Adrenal gland (tissue), 12 donors: ENCODE measurements around the gene ARL15. TPM values are rescaled to one million over a fixed set of nuclear protein-coding genes. Genes with fewer than 3 reads are reported as not detected.

ENCODE experiments used
- DNase-seq, 7 donors: peaks; one replicate each; pipeline ENCODE4 v3.0.0-alpha.2; 2019 to 2020
- H3K27ac ChIP-seq, 5 donors: fragments of 200-600 bp; sonication (generic) in 4 of 5; 1 replicate in 3 of 5; 2 replicates in 2 of 5; pipeline versions ENCODE4 v1.5.1 to v1.8.0; 2016 to 2020; ENCODE audit warnings: mild to moderate bottlenecking in 1 of 5
- H3K27me3 ChIP-seq: fragments of 200-600 bp; 2 replicates; pipeline ENCODE4 v1.8.0; 2021
- H3K36me3 ChIP-seq, 2 donors: fragments of 200-600 bp; replicated peaks in 1 of 2; 1 replicate in 1 of 2; 2 replicates in 1 of 2; pipeline versions ENCODE4 v1.5.1 to v1.8.0; 2018 to 2022
- H3K4me1 ChIP-seq, 2 donors: fragments of 200-600 bp; replicated peaks in 1 of 2; 1 replicate in 1 of 2; 2 replicates in 1 of 2; pipeline versions ENCODE4 v1.5.1 to v1.8.0; 2018 to 2021
- H3K4me3 ChIP-seq, 4 donors: fragments of 200-600 bp; sonication (generic) in 3 of 4; one replicate each; pipeline ENCODE4 v1.5.1; 2016 to 2018
- H3K9me3 ChIP-seq, 3 donors: fragments of 200-600 bp; sonication (generic) in 1 of 3; replicated peaks in 1 of 3; 1 replicate in 2 of 3; 2 replicates in 1 of 3; pipeline versions ENCODE4 v1.5.1 to v1.8.0; 2016 to 2021
- CTCF ChIP-seq, 6 experiments: fragments of 450-650 bp in 4 of 6; fragments of 200-600 bp in 2 of 6; sonication (generic) in 1 of 6; IDR thresholded peaks; 1 replicate in 5 of 6; 2 replicates in 1 of 6; pipeline versions ENCODE4 v1.5.1 to v1.8.0; 2016 to 2021; ENCODE audit warnings: antibody characterized with exemption in 6 of 6, mild to moderate bottlenecking in 2 of 6, moderate library complexity in 1 of 6
- POLR2A ChIP-seq, 2 donors: fragments of 450-650 bp; IDR thresholded peaks; one replicate each; pipeline ENCODE4 v1.6.1; 2017; ENCODE audit warnings: antibody characterized with exemption in 2 of 2, mild to moderate bottlenecking in 2 of 2, moderate library complexity in 1 of 2
- WGBS, 4 donors: extraction: QIAGEN DNeasy Blood & Tissue Kit in 2 of 4; methylation state at CpG; one replicate each; pipeline versions ENCODE4 v1.1.5 to v1.1.7; 2013 to 2017; 5-methylcytosine and 5-hydroxymethylcytosine counted together
- intact Hi-C, 2 donors: fragments of 100-400 bp; cut with DNase I; formaldehyde crosslinking; loops; one replicate each; pipeline versions ENCODE4 v1.14.1 to v1.15.0; 2022 to 2023
- polyA plus RNA-seq, 3 donors: library from polyadenylated mRNA; stranded (reverse); fragments of 200-250 nt in 2 of 3; fragments of 350-450 nt in 1 of 3; fragmentation: Illumina TruSeq in 1 of 3; extraction: RNeasy Lipid Tissue Mini Kit (QIAGEN cat#74804) in 1 of 3; gene quantifications; one replicate each; pipeline ENCODE4 v1.2.3, GENCODE V29; 2013 to 2014
- total RNA-seq, 9 donors: library from RNA; depleted of rRNA in 4 of 9; stranded (reverse); fragments of >200 nt in 4 of 9; fragments of 120-200 nt in 1 of 9; fragmentation: NEBNext Ultra II Directional in 1 of 9; extraction: Animal tissue kit (Norgen Biotek cat#: 25700) in 1 of 9; gene quantifications; one replicate each; pipeline versions ENCODE4 v1.1.0 to v1.2.4, GENCODE V29; 2013 to 2023
- donor health status: healthy with polysubstance abuse.
- donor health status: Bipolar disorder and iron deficiency.
- donor health status: DM: yes; HTN: yes; CAD: no.
- donor health status: DM: no; HTN: no; CAD: no.
- donor health status: DM: no; HTN: no; CAD: no.
- donor health status: DM: yes; HTN: yes; CAD: no.

The ARL15 gene
- total and polyA plus RNA-seq, 12 donors, result 12.1 to 85.6 (median 38.9) TPM

- WGBS, 4 donors, result 76 to 85% (median 81%) methylated on average over 7 of the region's 7 CpGs
- no peak overlapping the region for H3K27ac ChIP-seq
- H3K4me3 ChIP-seq, result no peak overlapping the region
- no peaks in the 10 kb centered on the region for H3K9me3 ChIP-seq
- H3K4me1 ChIP-seq, result no peaks in the 10 kb centered on the region
- intact Hi-C loops, result no loop called here
- no peaks in the 10 kb centered on the region for H3K27me3 ChIP-seq
- DNase-seq, result no peak
- H3K36me3 ChIP-seq, result no peaks in the 10 kb centered on the region
- no peak for TF ChIP-seq CTCF (IDR thresholded peaks at IDR 0.05)
- no peak for TF ChIP-seq POLR2A (IDR thresholded peaks at IDR 0.05)
These were observed 365.4 kb downstream of the ARL15 start for GRCh38 chr5:53944981-53945380.

DNA sequence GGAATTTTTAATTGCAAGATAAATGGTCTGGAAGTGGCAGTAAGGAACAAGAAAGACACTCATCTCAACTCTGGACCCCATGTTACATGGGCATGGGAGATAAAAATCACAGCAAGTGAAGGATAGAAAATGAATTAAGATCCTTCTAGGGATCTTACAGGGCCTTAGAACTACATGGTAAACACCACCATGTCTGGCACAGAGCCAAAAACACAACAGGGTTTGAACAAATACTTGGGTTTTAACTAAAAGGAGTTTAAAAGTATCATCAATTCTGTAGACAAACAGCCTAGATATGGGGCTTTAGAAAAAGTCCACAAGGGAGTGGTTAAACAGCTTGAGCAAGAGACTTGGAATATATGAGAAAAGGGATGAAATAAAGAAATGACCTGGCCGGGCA lies 366.4 kb downstream of the ARL15 start:
- H3K9me3 ChIP-seq, result no peaks in the 10 kb centered on the region
- DNase-seq, result no peak
- TF ChIP-seq POLR2A (IDR thresholded peaks at IDR 0.05) (no peak), CTCF (IDR thresholded peaks at IDR 0.05) (no peak)
- no peak overlapping the region for H3K27ac ChIP-seq
- no peaks in the 10 kb centered on the region for H3K4me1 ChIP-seq
- intact Hi-C loops, result no loop called here
- H3K27me3 ChIP-seq, result no peaks in the 10 kb centered on the region
- H3K4me3 ChIP-seq, result peak overlapping the region in 1 of 4 donors; percentile 6
- WGBS, 4 donors, result 97 to 100% (median 99%) methylated on average over 1 of the region's 1 CpG
- no peaks in the 10 kb centered on the region for H3K36me3 ChIP-seq

- no peak overlapping the region for H3K27ac ChIP-seq
- DNase-seq, result no peak
- intact Hi-C loops, result no loop called here
- WGBS, 4 donors, result 80 to 88% (median 83%) methylated on average over 6 of the region's 6 CpGs
- no peaks in the 10 kb centered on the region for H3K36me3 ChIP-seq
- no peaks in the 10 kb centered on the region for H3K4me1 ChIP-seq
- H3K9me3 ChIP-seq, result no peaks in the 10 kb centered on the region
- TF ChIP-seq POLR2A (IDR thresholded peaks at IDR 0.05) (no peak), CTCF (IDR thresholded peaks at IDR 0.05) (no peak)
- no peaks in the 10 kb centered on the region for H3K27me3 ChIP-seq
- H3K4me3 ChIP-seq, result no peak overlapping the region
These were observed 367.6 kb downstream of the ARL15 start for GRCh38 chr5:53942724-53943123.

- intact Hi-C loops, result no loop called here
- WGBS, 4 donors, result 83 to 98% (median 94%) methylated on average over 1 of the region's 1 CpG
- H3K4me1 ChIP-seq, result peaks cover 0 to 3% of the 10 kb centered on the region in 2 donors
These were observed 369.5 kb downstream of the ARL15 start for GRCh38 chr5:53940921-53941320.

More at GRCh38 chr5:53940921-53941320, 369.5 kb downstream of the ARL15 start:
- no peak for TF ChIP-seq CTCF (IDR thresholded peaks at IDR 0.05)
- no peak for TF ChIP-seq POLR2A (IDR thresholded peaks at IDR 0.05)
- Histone ChIP-seq H3K36me3 (no peaks in the 10 kb centered on the region), H3K27ac (no peak overlapping the region), H3K9me3 (no peaks in the 10 kb centered on the region), H3K27me3 (no peaks in the 10 kb centered on the region), H3K4me3 (no peak overlapping the region)
- no peak for DNase-seq
